ENCODE results near the gene NOL4L.

Gene NOL4L

GRCh38 chr20:32513031-32513866 lies 71.9 kb downstream of the NOL4L start:
- no peak for TF ChIP-seq GLIS3 (CRISPR knock-in tag; IDR thresholded peaks at IDR 0.05)
- no peak for TF ChIP-seq TCF4 (CRISPR knock-in tag; IDR thresholded peaks at IDR 0.05; ENCODE audit: borderline replicate concordance)
- TF ChIP-seq PPARA (CRISPR knock-in tag; IDR thresholded peaks at IDR 0.05; ENCODE audit: borderline replicate concordance): no peak
- no peak for TF ChIP-seq ARNTL (CRISPR knock-in tag; IDR thresholded peaks at IDR 0.05; ENCODE audit: borderline replicate concordance, low read depth)
- TF ChIP-seq TSHZ2 (CRISPR knock-in tag; IDR thresholded peaks at IDR 0.05): no peak
- no peak for TF ChIP-seq CSRNP3 (CRISPR knock-in tag; IDR thresholded peaks at IDR 0.05)
- no peak for TF ChIP-seq ZFP30 (CRISPR knock-in tag; IDR thresholded peaks at IDR 0.05)
- TF ChIP-seq ISL1 (CRISPR knock-in tag; IDR thresholded peaks at IDR 0.05): no peak
- no peak for TF ChIP-seq TOX (CRISPR knock-in tag; IDR thresholded peaks at IDR 0.05; ENCODE audit: borderline replicate concordance)
- no peak for TF ChIP-seq PATZ1 (CRISPR knock-in tag; IDR thresholded peaks at IDR 0.05; ENCODE audit: borderline replicate concordance)
- no peak for TF ChIP-seq ZNF565 (CRISPR knock-in tag; conservative IDR thresholded peaks at IDR 0.05; ENCODE audit: low read depth)
- no peak for TF ChIP-seq ZFP3 (CRISPR knock-in tag; IDR thresholded peaks at IDR 0.05)
- no peak for TF ChIP-seq CSDC2 (CRISPR knock-in tag; IDR thresholded peaks at IDR 0.05)
- no peak for TF ChIP-seq ZNF8 (CRISPR knock-in tag; IDR thresholded peaks at IDR 0.05)
- no peak for TF ChIP-seq RARB (CRISPR knock-in tag; IDR thresholded peaks at IDR 0.05)
- TF ChIP-seq BACH2 (CRISPR knock-in tag; IDR thresholded peaks at IDR 0.05; ENCODE audit: borderline replicate concordance): no peak
- TF ChIP-seq ESRRG (CRISPR knock-in tag; IDR thresholded peaks at IDR 0.05): no peak
- TF ChIP-seq, protein P1, sequence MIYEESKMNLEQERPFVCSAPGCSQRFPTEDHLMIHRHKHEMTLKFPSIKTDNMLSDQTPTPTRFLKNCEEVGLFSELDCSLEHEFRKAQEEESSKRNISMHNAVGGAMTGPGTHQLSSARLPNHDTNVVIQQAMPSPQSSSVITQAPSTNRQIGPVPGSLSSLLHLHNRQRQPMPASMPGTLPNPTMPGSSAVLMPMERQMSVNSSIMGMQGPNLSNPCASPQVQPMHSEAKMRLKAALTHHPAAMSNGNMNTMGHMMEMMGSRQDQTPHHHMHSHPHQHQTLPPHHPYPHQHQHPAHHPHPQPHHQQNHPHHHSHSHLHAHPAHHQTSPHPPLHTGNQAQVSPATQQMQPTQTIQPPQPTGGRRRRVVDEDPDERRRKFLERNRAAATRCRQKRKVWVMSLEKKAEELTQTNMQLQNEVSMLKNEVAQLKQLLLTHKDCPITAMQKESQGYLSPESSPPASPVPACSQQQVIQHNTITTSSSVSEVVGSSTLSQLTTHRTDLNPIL (CRISPR knock-in tag; IDR thresholded peaks at IDR 0.05; ENCODE audit: low read depth): no peak
- TF ChIP-seq OSR1 (CRISPR knock-in tag; IDR thresholded peaks at IDR 0.05): no peak
- no peak for ATAC-seq

GRCh38 chr20:32512047-32512385 lies 73.1 kb downstream of the NOL4L start:
- TF ChIP-seq, protein P1 (CRISPR knock-in tag; IDR thresholded peaks at IDR 0.05; ENCODE audit: low read depth): no peak
- no peak for ATAC-seq

GRCh38 chr20:32511358-32512046 lies 73.6 kb downstream of the NOL4L start:
- no peak for ATAC-seq
- TF ChIP-seq ZNF565 (CRISPR knock-in tag; conservative IDR thresholded peaks at IDR 0.05; ENCODE audit: low read depth) (no peak), TCF4 (CRISPR knock-in tag; IDR thresholded peaks at IDR 0.05; ENCODE audit: borderline replicate concordance) (no peak)

All from SK-N-SH treated with all-trans-retinoic acid at 6 μM for 48 hours (cell line).